ENCODE measurements around the gene HRC. TPM values are rescaled to one million over a fixed set of nuclear protein-coding genes. Genes with fewer than 3 reads are reported as not detected.

HRC gene
- total RNA-seq, 1 experiment from 2014 or later: not detected

GRCh38 chr19:49133621-49134454 lies 21.4 kb downstream of the HRC start:
- peaks cover 16% of the 10 kb centered on the region for H3K36me3 Mint-ChIP-seq (ENCODE audit: insufficient read depth, unreplicated experiment)
- no peak overlapping the region for H3K4me3 Mint-ChIP-seq (ENCODE audit: unreplicated experiment)
- no peaks in the 10 kb centered on the region for H3K27me3 Mint-ChIP-seq (ENCODE audit: insufficient read depth, unreplicated experiment)

GRCh38 chr19:49132974-49133609 lies 22.1 kb downstream of the HRC start:
- no peak for DNase-seq (ENCODE audit: unreplicated experiment)
- TF ChIP-seq CTCF (IDR thresholded peaks at IDR 0.05; ENCODE audit: unreplicated experiment): no peak
- Mint-ChIP-seq H3K4me1 (ENCODE audit: insufficient read depth, unreplicated experiment) (peaks cover 15% of the 10 kb centered on the region), H3K9me3 (ENCODE audit: unreplicated experiment) (no peaks in the 10 kb centered on the region), H3K4me3 (ENCODE audit: unreplicated experiment) (no peak overlapping the region), H3K36me3 (ENCODE audit: insufficient read depth, unreplicated experiment) (peaks cover 16% of the 10 kb centered on the region), H3K27me3 (ENCODE audit: insufficient read depth, unreplicated experiment) (no peaks in the 10 kb centered on the region), H3K27ac (ENCODE audit: low read depth, unreplicated experiment) (no peak overlapping the region)
- BruUV-seq (replicated peaks): no TSS peak
- intact Hi-C loops (cut with micrococcal nuclease): no loop called here
- ChIA-PET POLR2A (no interaction called here), CTCF (interaction anchor here (0.5 to 1.1 kb wide), 5 partner anchors 8 to 311 kb away, joined by 3 to 4 read pairs (median 3); no protein-coding TSS in a partner anchor)

More at GRCh38 chr19:49133621-49134454, 21.4 kb downstream of the HRC start:
- ChIA-PET POLR2A (interaction anchor here (0.6 to 1.1 kb wide), 2 partner anchors 138 to 457 kb away, joined by 3 read pairs; partner anchors contain the start of gene PRR12), CTCF (interaction anchor here (0.5 to 1.0 kb wide), 4 partner anchors 14 to 310 kb away, joined by 3 read pairs; no protein-coding TSS in a partner anchor)
- H3K27ac Mint-ChIP-seq (ENCODE audit: low read depth, unreplicated experiment): no peak overlapping the region
- TF ChIP-seq CTCF (IDR thresholded peaks at IDR 0.05; ENCODE audit: unreplicated experiment): no peak
- DNase-seq (ENCODE audit: unreplicated experiment): no peak
- no TSS peak for BruUV-seq (replicated peaks)
- intact Hi-C loops (cut with micrococcal nuclease): no loop called here
- H3K9me3 Mint-ChIP-seq (ENCODE audit: unreplicated experiment): no peaks in the 10 kb centered on the region
- peaks cover 8% of the 10 kb centered on the region for H3K4me1 Mint-ChIP-seq (ENCODE audit: insufficient read depth, unreplicated experiment)

GRCh38 chr19:49130325-49130724 lies 24.9 kb downstream of the HRC start:
- intact Hi-C loops (cut with micrococcal nuclease): no loop called here
- DNase-seq (ENCODE audit: unreplicated experiment): no peak
- H3K27me3 Mint-ChIP-seq (ENCODE audit: insufficient read depth, unreplicated experiment): no peaks in the 10 kb centered on the region
- no peak overlapping the region for H3K27ac Mint-ChIP-seq (ENCODE audit: low read depth, unreplicated experiment)
- no peak for TF ChIP-seq CTCF (IDR thresholded peaks at IDR 0.05; ENCODE audit: unreplicated experiment)
- H3K9me3 Mint-ChIP-seq (ENCODE audit: unreplicated experiment): no peaks in the 10 kb centered on the region
- BruUV-seq (replicated peaks): no TSS peak
- H3K4me3 Mint-ChIP-seq (ENCODE audit: unreplicated experiment): no peak overlapping the region
- ChIA-PET CTCF (interaction anchor here (0.9 to 2.3 kb wide), 4 partner anchors 11 to 69 kb away, joined by 3 to 8 read pairs (median 6); partner anchors contain the start of gene PPFIA3), POLR2A (interaction anchor here (2.8 kb wide), 1 partner anchor 13 kb away, joined by 11 read pairs; no protein-coding TSS in a partner anchor)
- peaks cover 16% of the 10 kb centered on the region for H3K36me3 Mint-ChIP-seq (ENCODE audit: insufficient read depth, unreplicated experiment)
- peaks cover 10% of the 10 kb centered on the region for H3K4me1 Mint-ChIP-seq (ENCODE audit: insufficient read depth, unreplicated experiment)

- no peaks in the 10 kb centered on the region for H3K9me3 Mint-ChIP-seq (ENCODE audit: unreplicated experiment)
- H3K36me3 Mint-ChIP-seq (ENCODE audit: insufficient read depth, unreplicated experiment): peaks cover 15% of the 10 kb centered on the region
- H3K27ac Mint-ChIP-seq (ENCODE audit: low read depth, unreplicated experiment): no peak overlapping the region
- no peak overlapping the region for H3K4me3 Mint-ChIP-seq (ENCODE audit: unreplicated experiment)
- no TSS peak for BruUV-seq (replicated peaks)
- CTCF ChIA-PET: interaction anchor here (0.5 to 2.9 kb wide), 4 partner anchors 15 to 549 kb away, joined by 3 to 11 read pairs (median 6); partner anchors contain the start of gene LIN7B
- H3K27me3 Mint-ChIP-seq (ENCODE audit: insufficient read depth, unreplicated experiment): no peaks in the 10 kb centered on the region
- intact Hi-C loops (cut with micrococcal nuclease): no loop called here
- POLR2A ChIA-PET: interaction anchor here (0.7 to 2.8 kb wide), 5 partner anchors 12 to 75 kb away, joined by 3 to 19 read pairs (median 8); partner anchors contain the start of gene LIN7B
- DNase-seq (ENCODE audit: unreplicated experiment): no peak
- peaks cover 10% of the 10 kb centered on the region for H3K4me1 Mint-ChIP-seq (ENCODE audit: insufficient read depth, unreplicated experiment)
- TF ChIP-seq CTCF (IDR thresholded peaks at IDR 0.05; ENCODE audit: unreplicated experiment): no peak
These were observed 26.0 kb downstream of the HRC start for GRCh38 chr19:49129238-49129583.

Data from MCF 10A (cell line).